ENCODE results near the gene SPSB2.

DNA sequence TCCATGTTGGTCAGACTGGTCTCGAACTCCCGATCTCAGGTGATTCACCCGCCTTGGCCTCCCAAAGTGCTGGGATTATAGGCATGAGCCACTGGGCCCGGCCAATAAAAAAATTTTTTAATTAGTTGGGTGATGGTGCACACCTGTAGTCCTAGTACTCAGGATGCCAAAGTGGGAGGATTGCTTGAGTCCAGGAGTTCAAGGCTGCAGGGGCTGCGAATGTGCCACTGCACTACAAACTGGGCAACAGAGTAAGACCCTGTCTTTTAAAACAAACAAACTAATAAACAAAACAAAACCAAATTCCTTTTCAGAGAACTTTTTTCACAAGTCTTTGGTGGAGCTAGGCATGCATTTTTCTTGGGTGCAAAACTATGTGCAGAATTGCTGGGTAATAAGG, 10.1 kb upstream of the SPSB2 start:
- no peak for TF ChIP-seq POLR2A (IDR thresholded peaks at IDR 0.05)
- TF ChIP-seq, protein P1, sequence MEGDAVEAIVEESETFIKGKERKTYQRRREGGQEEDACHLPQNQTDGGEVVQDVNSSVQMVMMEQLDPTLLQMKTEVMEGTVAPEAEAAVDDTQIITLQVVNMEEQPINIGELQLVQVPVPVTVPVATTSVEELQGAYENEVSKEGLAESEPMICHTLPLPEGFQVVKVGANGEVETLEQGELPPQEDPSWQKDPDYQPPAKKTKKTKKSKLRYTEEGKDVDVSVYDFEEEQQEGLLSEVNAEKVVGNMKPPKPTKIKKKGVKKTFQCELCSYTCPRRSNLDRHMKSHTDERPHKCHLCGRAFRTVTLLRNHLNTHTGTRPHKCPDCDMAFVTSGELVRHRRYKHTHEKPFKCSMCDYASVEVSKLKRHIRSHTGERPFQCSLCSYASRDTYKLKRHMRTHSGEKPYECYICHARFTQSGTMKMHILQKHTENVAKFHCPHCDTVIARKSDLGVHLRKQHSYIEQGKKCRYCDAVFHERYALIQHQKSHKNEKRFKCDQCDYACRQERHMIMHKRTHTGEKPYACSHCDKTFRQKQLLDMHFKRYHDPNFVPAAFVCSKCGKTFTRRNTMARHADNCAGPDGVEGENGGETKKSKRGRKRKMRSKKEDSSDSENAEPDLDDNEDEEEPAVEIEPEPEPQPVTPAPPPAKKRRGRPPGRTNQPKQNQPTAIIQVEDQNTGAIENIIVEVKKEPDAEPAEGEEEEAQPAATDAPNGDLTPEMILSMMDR (IDR thresholded peaks at IDR 0.05): no peak
